CD4-positive, alpha-beta T cell treated with Interferon gamma for 1 hour (primary cell): Measurements from ENCODE around the gene STOM.
"Not testable (repeated sequence)": the region's sequence is repeated elsewhere in the genome, so short reads cannot be mapped to it uniquely, and the experiment has no call there.

Source experiments
- DNase-seq: peaks from one replicate; pipeline ENCODE4 v3.0.0-alpha.2; 2020

The STOM gene

GRCh38 chr9:121369595-121370265, at the start of gene STOM:
STOM (minus strand) TSS chr9:121370250; CDS start chr9:121370187, 63 bp downstream.
- DNase-seq = no peak

DNA sequence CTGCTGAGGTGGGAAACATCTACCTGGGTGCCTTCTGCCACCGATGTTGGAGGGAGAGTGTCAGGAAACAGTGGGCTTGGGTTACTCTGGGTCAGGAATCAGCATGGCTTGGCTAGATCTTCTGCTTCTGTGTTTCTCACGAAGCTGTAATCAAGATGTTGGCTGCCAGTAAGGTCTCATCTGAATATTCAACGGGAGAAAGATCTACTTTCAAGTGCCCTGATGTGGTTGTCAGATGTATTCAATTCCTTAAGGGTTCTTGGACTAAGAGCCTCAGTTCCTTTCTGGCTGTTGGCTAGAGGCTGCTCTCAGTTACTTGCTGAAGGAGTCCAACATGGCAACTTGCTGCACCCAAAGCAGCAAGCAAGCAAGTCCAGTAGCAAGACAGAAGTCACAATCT, 41.9 kb upstream of the STOM start:
- DNase-seq = no peak

- DNase-seq = no peak
Observed at GRCh38 chr9:121405899-121406298, 35.8 kb upstream of the STOM start.

DNA sequence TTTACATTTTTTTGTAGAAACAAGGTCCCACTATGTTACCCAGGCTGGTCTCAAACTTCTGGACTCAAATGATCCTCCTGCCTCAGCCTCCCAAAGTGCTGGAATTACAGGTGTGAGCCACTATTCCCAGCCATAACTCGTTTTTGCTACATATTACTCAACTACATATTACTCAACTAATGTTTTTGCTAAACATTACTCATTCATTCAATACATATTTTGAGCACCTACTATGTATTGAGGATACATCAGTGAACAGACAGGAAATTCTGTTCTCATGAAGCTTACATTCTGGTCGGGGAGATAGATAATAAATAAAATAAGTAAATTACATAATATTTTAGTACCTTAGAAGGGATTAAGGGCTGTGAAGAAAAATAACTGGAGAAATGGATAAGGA, 34.9 kb upstream of the STOM start:
- DNase-seq = no peak

GRCh38 chr9:121399883-121400607, 30.0 kb upstream of the STOM start:
- DNase-seq = no peak

DNA sequence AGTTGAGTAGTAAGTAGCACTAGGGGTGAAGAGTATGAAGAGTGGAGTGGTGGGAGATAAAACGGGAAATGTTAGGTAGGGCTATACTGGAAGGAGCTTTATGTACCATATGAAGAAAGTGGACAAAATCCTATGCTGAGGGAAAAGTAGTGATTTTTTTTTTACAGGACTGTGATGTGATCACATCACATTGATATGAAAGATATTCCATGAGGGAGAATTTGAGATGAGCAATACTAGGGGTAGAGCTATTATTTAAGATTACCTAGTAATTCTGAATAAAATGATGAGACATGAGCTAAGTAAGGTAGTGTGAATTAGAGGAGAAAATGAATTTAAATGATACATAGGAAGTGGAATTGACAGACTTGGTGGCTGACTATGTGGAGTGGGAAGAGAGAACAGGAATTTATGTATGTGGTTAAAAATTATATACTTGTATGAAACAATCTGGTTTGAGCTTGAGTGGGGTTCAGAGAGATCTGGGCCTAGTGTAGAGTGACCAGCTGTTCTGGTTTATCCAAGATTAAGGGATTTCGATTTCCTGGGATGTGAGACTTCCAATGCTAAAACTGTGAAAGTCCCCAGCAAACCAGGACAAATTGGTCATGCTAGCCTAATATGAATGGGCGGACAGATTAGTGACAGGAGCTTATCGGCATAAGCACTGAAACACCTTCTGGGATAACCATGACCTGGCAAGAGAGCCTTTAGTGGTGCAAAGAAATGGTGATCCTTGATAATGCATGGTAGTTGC, 29.3 kb upstream of the STOM start:
- DNase-seq = no peak

- no peak for DNase-seq
Observed at GRCh38 chr9:121398374-121398773, 28.3 kb upstream of the STOM start.

GRCh38 chr9:121397277-121397676, 27.2 kb upstream of the STOM start:
- not testable (repeated sequence) for DNase-seq

DNA sequence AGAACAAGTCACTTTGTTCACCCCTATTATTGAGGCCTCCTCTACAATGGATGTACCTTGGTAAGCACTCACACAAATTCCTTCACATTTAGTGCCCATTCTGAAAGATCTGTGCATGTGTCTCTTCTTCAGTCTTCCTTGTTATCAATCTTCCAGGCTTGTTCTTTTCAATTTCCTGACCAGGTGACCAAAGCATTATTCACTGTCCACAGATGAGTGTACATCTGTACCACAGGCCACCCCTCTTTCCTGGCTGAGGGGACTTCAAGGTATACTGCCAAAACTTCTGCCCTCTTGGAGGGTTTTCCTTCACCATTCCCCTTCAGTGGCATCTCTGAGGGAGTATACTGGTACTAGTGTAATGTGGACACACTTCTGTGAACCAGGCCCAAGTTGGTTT, 25.5 kb upstream of the STOM start:
- no peak for DNase-seq

DNA sequence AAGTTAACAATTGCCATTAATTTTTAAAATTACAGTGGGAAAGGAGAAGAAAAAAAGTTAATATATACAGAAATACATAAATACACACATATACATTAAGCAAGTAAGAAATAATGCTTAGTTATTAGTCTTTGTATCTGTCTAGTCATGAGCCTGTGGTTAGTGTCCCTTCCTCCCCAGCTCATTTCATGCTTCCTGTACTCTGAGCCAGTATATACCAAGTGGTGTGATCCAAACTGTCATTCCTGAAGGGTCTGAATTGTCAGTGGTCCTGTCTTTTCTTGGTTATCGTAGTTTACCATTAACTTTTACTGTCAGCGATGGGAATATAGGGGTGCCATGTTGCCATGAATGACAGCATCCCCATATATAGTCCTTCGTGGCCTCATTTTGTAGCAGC, 24.2 kb upstream of the STOM start:
- no peak for DNase-seq

- DNase-seq = no peak
Observed at GRCh38 chr9:121393318-121393717, 23.3 kb upstream of the STOM start.

DNA sequence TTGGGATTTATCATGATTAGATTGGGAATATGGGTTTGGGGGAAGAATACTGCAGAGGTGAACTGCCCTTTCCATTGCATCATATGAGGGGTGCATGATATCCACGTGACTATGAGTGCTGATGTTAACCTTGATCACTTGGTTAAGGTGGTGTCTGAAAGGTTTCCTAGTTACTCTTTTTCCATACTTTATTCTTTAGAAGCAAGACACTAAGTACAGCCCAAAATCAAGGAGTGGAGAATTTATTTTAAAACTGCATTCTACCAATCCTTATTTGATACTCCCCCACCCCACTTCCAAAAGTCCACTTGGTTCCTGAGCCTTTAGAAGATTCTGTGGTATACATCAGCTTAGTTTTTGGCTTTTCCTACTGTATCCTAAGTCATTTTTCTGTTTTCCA, 20.3 kb upstream of the STOM start:
- DNase-seq = no peak

DNA sequence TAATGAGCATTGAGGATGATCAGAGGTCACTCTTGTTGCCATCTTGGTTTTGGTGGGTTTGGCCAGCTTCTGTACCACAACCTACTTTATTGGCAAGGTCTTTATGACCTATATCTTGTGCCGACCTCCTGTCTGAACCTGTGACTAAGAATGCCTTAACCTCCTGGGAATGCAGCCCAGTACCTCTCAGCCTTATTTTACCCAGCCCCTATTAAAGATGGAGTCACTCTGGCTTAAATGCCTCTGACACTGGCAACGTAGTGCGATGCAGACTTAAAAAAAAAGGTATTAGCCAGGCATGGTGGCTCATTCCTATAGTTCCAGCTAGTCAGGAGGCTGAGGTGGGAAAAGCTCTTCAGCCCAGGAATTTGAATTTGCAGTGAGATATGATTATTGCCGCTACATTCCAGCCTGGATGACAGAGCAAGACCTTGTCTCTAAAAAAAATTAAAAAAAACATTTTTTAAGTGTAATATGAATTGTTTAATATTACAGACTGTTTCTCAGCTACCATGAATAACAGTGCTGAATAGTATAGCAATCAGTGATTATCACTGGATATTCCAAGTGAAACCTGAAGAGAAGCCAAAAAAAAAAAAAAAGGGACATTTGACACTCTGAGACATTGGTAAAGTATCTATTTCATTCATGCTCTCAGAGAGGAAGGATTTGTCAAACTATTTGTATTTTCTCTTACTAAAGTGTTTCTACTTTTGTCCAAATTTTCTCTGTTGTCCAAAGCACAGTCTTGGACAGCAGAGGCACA, 18.3 kb upstream of the STOM start:
- DNase-seq = no peak

DNA sequence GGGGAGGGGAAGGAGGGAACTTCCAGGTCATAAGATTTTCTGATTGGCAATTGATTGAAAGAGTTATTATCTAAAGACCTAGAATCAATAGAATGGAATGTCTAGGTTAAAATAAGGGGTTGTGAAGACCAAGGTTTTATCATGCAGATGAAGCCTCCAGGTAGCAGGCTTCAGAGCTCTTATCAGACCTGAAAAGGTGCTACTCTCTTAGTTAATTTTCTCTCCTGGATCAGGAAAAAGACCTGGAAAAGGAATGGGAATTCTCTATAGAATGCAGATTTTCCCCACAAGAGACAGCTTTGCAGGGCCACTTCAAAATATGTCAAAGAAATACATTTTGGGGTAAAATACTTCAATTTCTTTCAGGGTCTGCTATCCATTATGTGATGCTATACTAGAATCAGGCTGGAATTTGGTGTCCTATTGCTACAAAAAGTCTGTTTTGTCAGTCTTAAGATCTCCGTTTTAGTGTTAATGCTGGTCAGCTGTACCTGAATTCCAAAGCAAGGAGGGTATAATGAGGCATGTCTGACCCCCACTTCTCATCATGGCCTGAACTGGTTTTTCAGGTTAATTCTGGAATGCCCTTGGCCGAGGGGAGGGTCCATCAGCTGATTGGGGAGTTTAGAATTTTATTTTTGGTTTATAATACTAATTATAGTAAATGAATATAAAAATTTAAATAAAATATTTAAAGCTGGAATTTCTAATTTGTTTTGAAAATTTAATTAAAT, 16.6 kb upstream of the STOM start:
- no peak for DNase-seq

- DNase-seq = no peak
Observed at GRCh38 chr9:121383715-121384114, 13.7 kb upstream of the STOM start.

- DNase-seq = no peak
Observed at GRCh38 chr9:121380846-121381245, 10.8 kb upstream of the STOM start.

- no peak for DNase-seq
Observed at GRCh38 chr9:121376214-121376830, 6.3 kb upstream of the STOM start.

DNA sequence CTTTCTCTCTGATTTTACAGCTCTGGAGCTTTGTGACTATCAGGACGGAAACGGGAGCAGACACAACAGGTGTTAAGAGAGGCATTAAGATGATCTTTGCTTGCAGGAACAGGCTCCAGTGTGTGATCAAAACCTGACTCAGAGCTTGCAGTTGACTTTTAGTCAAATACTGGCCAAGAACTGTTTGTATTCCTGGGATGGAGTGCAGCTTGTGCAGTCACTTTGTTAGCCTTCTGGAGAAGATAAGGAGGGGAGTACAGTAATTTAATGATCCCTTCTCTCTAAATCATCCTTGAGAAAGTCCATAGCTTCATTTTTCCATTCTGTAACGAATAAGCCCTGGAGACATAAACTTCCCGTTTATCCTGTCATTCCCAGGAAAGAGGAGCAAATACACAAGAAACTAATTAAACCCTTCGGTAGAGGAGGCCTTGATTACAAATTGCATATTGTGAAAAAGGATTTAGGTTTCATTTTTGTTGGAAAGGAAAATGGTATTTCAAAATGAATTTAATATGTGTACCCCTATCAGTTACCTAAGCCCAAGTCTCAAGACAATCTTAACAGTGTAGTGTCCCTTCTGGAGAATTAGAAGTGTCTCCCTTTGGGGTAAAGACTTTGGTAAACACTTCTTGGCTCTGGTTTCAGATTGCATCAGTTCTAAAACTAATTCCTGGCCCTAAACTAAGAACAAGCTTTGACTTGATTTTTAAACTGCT, 3.1 kb upstream of the STOM start:
- no peak for DNase-seq

DNA sequence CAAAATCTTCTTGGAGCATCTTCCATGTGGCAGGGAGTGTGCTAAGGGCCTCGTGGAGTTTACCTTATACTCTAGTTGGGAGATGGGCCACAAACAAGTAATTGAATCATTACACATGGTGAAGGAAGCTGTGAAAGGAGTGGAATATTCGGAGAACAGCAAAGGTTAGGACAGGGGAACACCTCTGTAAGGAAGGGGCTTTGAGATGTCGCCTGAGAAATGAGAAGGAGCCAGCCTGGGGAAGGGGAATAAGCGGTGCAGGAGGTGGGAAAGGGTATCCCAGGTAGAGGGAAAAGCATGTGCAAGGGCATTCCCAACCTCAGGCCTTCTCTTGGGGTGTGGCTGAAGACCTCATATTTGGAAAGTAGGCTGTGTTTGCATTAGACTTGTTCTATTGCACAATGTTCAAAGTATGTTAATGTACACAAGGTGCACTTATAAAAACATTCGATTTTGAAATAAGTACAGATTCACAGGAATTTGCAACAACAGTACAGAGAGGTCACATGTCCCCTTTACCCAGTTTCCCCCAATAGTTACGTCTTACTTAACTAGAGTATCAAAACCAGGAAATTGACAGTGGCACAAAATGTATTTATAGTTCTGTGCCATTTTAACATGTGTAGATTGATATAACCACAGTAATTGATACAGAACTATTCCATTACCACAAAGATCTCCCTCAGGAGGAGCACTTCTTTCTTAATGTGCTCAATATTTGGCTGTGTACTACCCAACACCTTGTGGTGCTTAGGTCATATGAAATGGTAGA, 2.4 kb upstream of the STOM start:
- no peak for DNase-seq

DNA sequence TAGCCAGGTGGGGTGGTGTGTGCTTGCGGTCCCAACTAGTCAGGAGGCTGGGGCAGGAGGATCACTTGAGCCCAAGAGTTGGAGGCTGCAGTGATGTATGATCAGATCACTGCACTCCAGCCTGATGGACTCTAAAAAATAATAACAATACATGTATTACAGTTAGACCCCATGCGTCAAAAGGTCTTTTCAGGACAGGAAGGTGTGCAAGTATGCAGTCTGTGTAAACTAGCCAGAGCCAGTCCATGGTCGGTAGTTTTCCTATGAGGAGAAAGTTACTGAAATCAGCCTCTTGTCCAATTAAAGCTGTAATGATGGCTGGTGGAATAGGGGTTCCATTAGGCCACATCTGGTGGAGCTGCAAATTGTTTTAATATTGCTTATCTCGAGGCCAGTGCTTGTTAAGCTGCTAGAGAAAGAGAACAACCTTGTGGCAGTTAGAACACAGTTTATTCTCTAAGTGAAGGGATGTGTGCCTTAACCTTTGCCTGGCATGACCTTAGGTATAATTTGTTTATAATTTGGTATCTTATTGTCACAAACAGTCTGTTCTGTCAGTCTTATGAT, 1.5 kb upstream of the STOM start:
- no peak for DNase-seq
